ENCODE data around the gene AR.
"Not testable (repeated sequence)": the region's sequence is repeated elsewhere in the genome, so short reads cannot be mapped to it uniquely, and the experiment has no call there.

Gene AR

DNA sequence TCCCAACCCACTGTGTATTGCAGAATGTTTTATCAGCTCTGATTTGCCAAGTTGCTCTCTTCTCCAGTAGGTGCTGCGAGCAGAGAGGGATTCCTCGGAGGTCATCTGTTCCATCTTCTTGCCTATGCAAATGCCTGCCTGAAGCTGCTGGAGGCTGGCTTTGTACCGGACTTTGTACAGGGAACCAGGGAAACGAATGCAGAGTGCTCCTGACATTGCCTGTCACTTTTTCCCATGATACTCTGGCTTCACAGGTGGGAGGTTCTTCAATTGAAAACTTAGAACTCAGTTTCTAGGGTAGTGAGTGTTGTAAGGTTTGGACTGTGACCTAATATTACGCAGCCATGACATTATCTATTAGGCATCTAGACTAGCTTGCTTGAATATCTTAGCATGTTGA, 24.9 kb downstream of the AR start:
- no peak for DNase-seq

DNA sequence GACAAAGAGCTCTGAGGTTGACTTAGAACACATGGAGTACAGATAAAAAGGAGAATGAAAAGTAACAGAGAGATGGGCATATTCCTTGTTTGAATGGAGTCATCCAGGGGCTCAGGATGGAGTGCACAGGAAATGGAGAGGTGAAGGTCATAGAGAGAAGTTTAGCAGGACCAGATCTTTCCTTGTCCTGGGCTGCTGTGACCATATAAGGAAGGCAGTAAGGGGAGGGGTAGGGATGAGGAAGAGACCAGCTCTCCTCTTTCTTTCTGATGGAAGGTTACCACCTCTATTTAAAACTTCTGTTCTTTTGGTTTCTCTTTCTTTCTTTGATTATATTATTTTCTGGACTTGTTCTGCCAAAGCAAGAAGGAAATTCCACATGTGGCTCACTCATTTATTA, 27.0 kb downstream of the AR start:
- DNase-seq: no peak

DNA sequence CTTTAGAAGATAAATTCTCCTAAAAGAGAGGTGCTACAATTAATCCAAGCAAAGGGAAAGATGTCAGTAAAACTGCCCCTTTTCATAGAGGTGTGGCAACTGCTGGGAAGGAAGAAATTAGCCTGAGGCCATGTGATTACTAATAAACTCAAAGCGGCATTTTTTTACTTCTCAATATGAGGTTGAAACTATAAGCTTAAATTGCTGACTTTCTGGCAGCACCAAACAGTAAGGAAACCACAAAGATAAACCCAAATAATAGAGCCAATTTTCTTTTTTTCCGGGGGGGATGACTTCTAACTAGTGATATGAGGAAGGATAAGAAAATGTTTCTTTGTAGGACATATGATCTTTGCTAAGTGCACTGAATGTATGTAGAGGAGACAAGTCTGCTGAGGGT, 30.9 kb downstream of the AR start:
- no peak for DNase-seq

DNA sequence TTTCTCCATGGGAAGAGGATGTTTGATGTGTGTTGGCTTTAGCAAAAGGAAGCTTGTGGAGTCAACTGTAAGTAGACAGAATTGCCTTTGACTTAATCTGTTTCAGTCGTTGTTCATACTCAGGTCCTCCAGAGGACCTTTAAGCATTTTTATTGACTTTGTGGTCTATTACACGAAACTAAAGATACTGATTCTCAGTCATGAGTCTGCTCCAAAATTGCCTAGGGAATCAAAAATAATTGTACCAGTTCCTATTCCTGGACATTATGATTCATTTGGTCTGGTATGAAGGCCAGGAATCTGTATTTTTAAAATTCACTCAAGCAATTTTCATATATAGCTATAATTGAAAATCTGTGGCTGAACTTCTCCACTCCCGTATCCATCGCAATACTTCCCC, 38.6 kb downstream of the AR start:
- DNase-seq: no peak

DNA sequence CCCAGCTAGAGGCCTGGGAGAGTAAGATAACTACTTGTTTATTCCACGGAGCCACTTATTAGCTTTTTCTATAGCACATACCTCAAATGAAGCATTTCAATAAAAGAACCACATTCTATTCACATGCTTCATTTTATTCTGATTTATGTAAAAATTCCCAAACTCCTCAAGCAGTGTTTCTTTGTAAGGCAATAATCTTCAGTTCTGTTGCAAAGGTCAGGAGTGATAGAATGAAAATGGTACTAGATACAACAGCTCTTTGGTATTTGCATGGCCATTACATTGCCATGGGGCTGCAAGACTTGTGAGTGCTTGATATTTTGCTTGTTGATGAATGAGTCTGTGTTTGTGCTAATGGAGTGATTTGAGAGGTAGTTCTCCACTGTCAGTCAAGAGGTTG, 39.4 kb downstream of the AR start:
- DNase-seq: no peak

DNA sequence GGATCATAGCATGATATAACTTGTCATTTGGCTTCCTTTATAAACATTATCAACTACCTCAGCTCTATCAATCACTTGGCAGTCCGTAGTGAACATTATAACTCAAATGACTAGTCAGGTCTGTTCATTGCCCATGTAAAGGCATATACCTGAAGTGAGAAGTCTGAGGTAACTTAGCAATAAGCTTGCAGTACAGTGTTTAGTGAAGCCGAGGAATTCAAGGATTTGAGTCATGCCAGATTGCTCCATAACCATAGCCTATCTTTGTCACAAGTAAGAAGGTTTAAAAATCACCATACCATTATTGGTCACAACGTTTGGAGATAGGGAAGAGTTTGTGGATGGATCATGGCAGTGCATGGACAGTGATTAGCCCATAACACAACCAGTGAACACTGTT, 41.6 kb downstream of the AR start:
- DNase-seq: no peak

DNA sequence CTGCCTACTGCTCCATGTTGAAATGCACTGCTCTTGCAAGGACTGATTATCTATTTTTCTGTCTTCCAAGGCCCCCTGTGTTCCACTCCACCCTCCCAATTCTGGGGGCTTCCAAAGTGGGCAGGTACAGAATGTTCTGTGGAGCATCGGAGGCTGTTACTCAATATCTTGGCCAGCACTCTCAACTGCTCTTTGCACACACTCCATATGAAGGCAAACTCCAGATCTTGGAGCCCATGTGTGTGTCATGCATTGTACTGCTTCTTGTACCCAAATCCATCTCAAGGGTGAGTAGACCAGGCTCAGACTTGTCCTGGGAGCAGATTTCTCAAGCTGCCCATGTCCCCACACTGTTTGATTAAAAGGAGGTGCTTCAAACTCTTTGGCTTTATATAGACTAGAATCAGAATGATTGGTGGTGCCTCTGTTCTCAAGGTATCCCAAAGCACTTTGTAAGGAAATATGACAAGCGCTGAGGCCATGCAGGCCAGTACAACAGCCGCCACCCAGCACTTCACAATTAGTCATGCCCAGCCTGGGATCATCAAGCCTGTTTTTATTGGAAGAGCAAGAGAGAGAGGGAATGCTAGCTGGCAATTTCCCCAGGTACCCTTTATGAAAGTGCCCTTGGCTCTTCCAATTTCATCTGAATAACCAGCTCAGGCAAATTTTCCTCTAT, 44.3 kb downstream of the AR start:
- DNase-seq: no peak

DNA sequence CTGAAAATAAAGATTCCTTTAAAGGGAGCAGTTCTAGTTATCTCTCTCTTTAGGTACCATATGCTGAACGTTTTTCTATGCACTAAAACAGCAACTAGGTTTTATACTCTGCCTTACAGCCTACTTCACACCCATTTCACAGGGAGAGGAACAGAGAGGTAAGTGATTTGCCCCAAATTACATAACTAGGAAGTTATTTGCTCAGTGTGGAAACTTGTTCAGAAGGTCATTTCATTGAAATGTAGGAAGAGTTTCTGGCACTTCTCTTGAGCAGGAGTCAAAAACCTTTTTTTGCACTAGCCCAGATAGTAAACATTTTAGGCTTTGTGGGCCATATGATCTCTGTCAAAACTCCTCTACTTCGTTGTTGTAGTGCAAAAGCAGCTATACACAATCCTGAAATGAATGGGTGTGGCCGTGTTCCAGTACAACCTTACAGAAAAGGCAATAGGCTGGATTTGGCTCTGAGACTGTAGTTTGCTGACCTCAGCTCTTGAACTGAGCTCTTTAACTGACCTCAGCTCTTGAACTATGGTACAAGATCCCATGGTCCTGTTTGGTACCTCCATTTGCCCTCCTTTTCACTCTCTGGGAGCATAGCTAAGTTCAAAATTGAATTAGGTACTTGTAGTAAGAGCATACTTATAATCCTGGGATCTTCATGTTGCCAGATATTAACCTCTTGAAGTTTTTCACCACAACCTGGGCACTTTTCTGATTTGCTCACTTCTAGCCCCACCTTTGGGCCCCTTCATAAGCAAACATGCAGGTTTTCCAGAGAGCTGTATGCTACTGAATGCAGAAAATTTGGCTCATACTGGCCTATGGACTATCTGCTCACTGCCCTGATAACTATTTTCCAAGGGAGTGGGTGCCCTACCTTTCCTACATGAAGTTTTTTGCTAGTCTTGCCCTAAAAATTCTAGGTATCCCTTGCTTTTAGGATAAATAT, 53.3 kb downstream of the AR start:
- no peak for DNase-seq

DNA sequence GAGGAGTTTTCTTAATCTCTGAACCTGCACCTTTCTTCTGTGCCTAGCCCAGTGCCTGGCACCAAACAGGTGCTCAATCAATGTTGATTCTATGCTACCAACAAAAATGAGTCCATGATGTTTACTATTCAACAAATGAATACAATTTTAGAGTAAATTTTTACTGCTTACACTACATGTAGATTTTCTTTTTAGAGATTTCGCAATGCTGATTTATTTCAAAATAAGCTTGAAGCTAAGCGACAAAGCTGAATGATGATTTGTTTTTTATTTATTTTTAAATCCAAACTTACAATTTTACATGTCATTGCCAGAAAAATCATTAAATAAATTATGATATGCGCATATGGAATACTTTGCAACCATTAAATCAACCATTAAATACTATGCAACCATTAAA, 55.7 kb downstream of the AR start:
- no peak for DNase-seq

DNA sequence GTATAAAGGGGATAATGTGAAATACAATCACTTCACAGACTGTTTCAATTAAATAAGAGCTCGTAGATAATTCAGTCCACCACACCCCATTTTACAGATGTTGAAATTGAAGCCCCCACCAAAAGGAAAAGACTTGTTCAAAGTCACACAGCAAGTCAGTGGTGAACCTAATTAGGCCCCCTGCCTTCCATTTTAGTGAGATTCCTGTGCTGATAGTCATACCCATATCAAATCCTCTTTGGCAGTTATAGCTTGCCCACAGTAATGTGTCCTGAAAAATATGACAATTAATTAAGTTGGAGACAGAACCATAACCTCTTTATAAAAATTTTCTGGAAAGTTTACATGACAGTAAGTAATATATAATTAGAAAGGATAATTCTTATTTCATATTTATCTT, 58.0 kb downstream of the AR start:
- no peak for DNase-seq

DNA sequence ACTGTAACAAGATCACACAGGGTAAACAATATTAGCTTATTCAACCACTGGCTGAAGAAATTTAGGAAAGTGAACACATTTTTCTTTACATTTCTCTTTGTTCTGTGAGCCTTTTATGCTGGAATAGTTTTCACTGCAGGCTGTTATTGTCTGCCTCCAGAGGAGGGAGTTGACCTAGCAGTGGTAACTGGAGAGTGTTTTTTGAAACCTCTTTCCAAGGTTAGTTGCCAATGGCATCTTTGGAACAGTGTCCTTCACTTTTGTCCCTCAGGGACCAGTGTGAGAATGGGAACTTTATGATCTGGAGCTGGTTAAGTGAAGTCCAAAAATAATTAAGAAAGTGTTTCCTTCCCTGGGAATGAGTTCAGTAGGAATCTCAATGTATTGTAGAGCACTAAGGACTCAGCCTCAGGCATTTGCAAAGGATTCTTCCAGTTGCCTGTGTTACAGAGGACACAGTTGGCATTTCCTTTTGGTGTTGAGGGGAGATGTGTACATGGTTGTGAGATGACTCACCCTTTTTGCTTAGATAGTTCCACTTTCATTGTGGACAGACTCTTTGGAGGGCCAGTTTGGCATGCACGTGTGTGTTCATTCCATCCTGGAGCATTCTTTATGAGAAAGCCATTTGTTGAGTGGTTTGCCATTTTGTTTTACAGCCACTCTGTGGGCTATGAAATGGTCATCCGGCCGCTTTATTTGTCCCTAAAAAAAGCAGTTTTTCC, 61.3 kb downstream of the AR start:
- DNase-seq: no peak

DNA sequence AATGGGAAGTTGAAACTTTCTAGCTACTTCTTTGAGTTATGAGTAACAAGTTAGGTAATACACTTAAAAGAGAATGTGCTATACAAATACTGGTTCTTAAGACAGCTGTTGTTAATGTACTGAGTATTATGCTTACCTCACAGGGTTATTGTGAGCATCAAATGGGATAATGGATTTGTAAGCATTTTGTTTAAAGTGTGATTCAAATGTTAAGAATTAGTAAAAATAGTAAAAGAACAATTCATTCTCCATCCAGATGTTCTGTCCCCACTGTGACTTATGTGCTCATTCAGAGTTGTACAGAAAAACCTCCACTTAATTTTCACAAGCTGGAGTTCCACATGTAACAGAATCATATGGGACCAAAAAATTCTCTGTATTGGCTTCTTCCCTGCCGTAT, 63.6 kb downstream of the AR start:
- DNase-seq: no peak

DNA sequence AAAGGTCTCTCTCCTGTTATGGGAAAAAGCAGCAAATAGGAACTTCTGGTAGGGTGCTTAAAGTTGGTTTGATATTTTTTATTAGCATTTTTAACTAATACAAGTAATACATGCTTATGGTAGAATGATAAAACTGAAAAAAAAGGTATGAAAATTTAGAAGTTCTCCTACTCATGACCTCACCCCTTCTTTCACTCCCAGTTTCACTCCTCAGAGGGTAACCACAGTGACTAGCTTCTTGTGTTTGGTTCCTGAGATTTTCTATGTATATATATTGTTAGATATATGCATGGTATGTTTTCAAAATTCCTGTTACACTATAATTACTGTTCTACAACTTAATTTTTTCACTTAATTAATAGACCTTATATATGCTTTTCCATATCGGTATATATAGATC, 66.5 kb downstream of the AR start:
- DNase-seq: no peak

DNA sequence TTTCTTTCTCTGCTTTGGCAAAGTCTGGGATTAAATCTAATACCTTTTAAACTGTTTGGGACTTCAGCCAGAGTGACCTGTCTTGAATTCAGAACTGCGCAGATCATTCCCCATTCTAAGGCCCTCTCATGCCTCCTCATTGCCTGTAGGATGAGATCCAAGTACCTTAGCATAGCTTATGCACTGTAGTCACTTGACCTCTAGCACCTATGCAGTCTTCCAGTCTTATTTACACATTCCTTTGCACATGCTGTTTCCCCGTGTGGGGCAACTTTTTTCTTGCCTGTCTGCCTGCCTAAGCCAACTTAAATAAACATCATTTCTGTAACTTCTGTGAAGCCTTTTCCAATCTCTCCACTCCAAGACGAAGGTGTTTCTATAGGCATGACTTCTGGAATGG, 68.4 kb downstream of the AR start:
- no peak for DNase-seq

DNA sequence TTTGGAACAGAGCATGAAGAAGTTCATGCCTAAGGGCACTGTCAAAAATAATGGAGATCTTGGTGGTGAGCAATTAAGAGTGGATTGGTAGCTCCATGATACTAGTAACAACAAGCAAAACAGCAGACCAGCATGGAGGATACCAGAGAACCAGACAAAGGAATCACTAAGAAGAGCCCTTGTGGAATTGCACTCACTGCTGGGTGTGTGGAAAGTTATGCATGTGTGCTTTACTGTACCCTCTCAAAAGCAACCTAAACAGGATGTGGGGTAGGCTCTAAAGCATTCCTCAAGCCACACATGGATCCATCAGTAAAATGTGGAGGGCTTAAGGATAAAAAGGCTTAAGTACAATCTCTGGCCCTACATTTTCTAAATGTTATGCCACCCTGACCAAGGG, 69.5 kb downstream of the AR start:
- no peak for DNase-seq

DNA sequence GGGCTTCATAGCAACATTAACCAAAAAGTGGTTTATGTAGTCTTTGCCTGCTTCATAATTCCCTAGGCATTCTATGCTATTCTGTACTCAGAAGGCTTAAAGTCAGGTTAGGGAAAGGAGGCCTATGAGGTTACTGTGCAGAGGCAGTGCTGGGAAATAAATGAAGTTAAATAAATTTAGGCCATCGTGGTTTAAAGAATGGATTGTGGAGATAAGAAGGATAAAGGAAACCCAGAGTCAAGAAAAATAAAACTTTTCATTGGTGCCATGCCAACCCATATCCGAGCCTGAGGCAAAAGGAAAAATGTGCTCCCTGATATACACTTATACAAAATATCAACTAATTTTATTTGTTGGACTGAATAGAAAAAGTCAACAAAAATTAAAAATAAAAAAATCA, 70.2 kb downstream of the AR start:
- DNase-seq: no peak

DNA sequence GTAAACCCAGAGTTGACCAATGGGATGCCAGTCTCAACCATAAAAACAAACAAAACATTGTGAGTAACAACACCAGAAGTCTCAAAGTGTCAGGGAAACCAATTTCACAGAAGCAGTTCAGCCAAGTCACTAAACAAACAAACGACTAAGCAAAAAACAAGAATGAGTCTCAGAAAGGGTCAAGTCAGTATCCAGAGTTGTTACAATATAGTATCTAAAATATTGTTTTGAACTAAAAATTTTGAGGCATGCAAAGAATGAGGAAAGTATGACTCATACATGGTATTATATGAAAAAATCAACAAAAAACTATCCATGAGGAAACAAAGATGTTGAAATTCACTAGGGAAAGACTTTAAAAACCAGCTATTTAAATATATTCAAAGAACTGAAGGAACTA, 70.6 kb downstream of the AR start:
- no peak for DNase-seq

DNA sequence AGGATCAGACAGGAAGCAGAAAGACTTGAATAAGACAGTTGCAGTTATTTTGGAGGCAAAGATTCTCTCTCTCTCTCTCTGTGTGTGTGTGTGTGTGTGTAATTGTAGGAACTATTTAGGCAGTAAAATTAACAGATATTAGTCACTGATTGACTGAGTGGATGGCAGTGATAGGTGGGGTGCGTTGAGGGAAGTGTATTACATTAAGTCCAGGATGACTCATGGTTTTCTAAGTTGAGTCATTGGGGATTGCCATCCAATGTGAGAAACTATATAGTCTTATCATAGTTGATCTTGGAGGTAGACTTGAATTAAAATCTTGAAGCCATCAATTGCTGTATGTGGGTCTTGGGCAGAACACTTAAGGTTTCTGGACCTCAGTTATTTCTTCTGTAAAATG, 75.4 kb downstream of the AR start:
- no peak for DNase-seq

DNA sequence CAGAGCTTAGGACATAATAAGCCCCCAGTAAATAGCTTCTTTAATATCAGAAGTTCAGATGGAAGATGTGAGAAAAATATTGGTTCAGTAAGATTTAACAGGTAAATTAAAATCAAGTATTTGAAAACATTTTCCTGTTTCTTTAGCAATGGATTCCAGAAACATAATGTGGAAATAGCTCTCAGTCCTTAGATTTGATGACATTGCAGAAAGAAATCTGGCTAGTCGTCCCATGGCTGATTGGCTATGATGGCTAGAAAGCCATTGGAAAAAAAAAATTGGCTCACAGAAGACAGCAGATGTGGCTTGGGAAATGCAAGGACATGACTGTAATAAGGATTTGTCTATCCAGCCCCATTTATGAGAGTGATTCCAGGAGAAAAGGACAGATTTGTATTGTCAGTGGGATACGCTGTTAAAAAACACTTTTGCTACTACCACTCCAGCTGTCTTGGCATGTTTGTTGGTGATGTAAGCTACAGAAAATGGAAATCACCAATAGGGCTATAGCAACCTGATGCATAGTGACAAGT, 78.3 kb downstream of the AR start:
- no peak for DNase-seq

DNA sequence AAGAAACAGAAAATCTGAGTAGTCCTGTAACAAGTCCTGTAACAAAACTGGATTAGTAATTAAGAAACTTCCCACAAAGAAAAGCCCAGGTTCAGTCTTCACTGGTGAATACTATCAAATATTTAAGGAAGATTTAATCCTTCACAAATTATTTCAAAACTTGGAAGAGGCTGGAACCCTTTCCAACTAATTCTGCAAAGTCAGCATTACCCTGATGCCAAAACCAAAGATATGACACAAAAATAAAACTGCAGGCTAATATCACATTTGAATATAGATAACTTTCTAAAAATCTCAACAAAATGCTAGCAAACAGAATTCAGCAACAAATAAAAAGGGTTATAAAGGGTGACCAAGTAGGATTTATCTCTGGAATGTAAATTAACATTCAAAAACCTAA, 80.5 kb downstream of the AR start:
- no peak for DNase-seq

DNA sequence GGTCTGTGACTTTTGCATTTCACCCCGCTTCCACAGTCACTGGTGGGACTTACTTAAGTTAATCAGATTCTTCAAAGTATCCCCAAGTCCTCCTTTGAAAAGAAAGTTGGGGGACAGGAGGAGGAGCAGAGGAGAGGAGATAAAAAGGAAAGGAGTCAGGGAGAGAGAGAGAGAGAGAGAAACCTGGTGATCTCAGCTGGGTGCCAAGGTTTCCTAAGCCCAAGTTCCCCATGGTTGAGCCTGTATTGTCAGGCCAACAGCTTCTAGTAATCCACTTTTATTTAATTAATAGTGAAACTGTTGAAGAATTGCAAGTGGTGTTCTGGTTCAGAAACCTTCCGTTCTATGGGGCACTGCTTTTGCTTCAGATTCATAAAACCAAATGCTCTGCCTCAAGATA, 91.6 kb downstream of the AR start:
- no peak for DNase-seq

DNA sequence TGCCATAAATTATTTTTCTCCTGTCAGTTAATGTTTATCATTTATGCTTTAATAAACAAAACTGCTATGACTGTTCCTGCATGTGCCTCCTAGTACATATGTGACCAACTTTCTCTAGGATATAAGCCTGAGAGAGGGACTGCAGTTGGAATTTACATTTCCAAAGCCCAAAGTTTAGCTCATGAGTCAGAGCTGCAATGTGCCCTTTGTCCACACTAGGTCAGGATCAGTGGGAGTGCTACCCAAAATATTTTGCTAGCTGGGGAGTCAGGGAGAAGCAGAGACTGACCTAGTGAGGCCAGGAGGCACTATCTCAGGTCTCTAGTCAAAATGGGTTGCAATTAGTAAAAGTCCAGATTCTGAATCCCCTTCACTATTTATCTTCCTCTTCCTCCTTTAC, 92.7 kb downstream of the AR start:
- no peak for DNase-seq

DNA sequence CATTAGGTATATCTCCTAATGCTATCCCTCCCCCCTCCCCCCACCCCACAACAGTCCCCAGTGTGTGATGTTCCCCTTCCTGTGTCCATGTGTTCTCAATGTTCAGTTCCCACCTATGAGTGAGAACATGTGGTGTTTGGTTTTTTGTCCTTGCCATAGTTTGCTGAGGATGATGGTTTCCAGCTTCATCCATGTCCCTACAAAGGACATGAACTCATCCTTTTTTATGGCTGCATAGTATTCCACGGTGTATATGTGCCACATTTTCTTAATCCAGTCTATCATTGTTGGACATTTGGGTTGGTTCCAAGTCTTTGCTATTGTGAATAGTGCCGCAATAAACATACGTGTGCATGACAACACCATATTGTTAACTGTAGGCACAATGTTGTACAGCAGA, 93.5 kb downstream of the AR start:
- DNase-seq: not testable (repeated sequence)

Data from right kidney (tissue), 1 donor.